Measurements from ENCODE around the gene KLHL36.
A peak's percentile ranks its signal among the peaks of the same experiment; 100 is the strongest.
"Not testable (repeated sequence)": the region's sequence is repeated elsewhere in the genome, so short reads cannot be mapped to it uniquely, and the experiment has no call there.

Gene KLHL36

DNA sequence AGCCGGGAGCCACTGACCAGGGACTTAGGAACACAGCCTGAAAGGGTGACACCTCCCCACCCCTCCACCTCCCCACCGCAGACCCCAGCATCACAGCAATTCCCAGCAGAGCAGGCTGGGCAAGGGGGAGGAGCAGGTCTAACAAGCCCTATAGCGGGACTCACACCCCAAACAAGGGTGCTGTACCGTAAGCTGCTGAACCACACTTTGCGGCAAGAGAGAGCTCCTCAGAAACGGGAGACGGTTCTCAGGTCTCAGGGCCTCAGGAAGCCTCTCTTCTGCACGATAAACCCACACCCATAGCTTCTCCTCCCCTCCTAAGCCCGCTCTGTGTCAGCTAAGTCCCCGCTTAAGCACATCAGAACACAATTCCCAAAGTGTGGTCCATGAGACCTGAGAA is 18.7 kb upstream of the KLHL36 start:
- no peak overlapping the region for H3K4me3 ChIP-seq (ENCODE audit: insufficient read length, low read depth)
- no peaks in the 10 kb centered on the region for H3K36me3 ChIP-seq (ENCODE audit: insufficient read depth, insufficient read length, low read length)
- no peak for DNase-seq (ENCODE audit: low read depth, low spot score)
- TF ChIP-seq ZNF274 (IDR thresholded peaks at IDR 0.05; ENCODE audit: low read depth, low read length) (no peak), SUZ12 (IDR thresholded peaks at IDR 0.05; ENCODE audit: extremely low read depth, insufficient read depth, insufficient read length) (no peak), YY1 (IDR thresholded peaks at IDR 0.05; ENCODE audit: insufficient read depth, insufficient read length) (no peak)
- H3K4me1 ChIP-seq (ENCODE audit: insufficient read depth, insufficient read length): no peaks in the 10 kb centered on the region
- no peaks in the 10 kb centered on the region for H3K27me3 ChIP-seq (ENCODE audit: insufficient read depth, insufficient read length)
- no peaks in the 10 kb centered on the region for H3K9me3 ChIP-seq (ENCODE audit: insufficient read depth, low read length)
- H3K9ac ChIP-seq (ENCODE audit: insufficient read length, low read depth): peak overlapping the region; percentile 8

DNA sequence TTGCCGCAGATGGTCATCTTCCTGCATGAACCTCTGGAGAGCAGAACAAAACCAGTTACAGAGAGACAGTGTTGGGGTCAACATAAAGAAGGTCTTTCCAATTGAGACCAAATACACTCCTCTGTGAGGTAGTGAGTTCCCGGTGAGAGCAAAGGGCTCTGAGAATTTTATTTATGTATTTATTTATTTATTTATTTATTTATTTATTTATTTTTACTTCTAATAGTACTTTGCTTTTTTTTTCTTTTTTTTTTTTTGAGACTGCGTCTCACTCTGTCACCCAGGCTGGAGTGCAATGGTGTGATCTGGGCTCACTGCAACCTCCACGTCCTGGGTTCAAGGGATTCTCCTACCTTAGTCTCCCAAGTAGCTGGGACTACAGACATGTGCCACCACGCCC is 18.3 kb upstream of the KLHL36 start:
- DNase-seq (ENCODE audit: low read depth, low spot score): no peak
- Histone ChIP-seq H3K4me3 (ENCODE audit: insufficient read length, low read depth) (no peak overlapping the region), H3K36me3 (ENCODE audit: insufficient read depth, insufficient read length, low read length) (no peaks in the 10 kb centered on the region), H3K9me3 (ENCODE audit: insufficient read depth, low read length) (no peaks in the 10 kb centered on the region), H3K27me3 (ENCODE audit: insufficient read depth, insufficient read length) (no peaks in the 10 kb centered on the region), H3K4me1 (ENCODE audit: insufficient read depth, insufficient read length) (no peaks in the 10 kb centered on the region), H3K9ac (ENCODE audit: insufficient read length, low read depth) (no peak overlapping the region)
- TF ChIP-seq YY1 (IDR thresholded peaks at IDR 0.05; ENCODE audit: insufficient read depth, insufficient read length) (no peak), SUZ12 (IDR thresholded peaks at IDR 0.05; ENCODE audit: extremely low read depth, insufficient read depth, insufficient read length) (no peak), ZNF274 (IDR thresholded peaks at IDR 0.05; ENCODE audit: low read depth, low read length) (no peak)

DNA sequence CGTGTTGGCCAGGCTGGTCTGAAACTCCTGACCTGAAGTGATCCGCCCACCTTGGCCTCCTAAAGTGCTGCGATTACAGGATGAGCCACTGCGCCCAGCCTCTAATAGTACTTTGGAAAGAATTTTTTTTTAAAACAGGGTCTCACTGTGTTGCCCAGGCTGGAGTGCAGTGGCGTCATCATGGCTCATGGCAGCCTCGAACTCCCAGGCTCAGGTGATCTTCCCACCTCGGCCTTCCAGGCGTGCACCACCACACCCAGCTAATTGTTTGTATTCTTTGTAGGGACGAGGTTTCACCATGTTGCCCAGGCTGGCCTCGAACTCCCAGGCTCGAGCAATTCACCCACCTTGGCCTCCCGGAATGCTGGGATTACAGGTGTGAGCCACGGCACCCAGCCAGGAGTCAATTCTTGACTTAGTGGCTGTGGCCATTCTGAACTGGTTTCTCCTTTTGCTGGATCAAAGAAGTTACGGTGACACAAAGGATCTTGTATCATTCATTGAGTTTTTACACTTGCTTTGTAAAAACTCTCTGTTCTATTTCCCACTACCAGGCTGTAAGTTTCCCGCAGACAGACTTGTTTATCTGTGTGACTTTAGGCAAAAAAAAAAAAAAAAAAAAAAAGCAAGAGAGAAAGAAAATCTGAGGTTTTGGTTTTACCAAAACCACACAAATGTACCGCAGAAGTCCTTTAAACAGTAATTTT is 17.7 kb upstream of the KLHL36 start:
- no peak for DNase-seq (ENCODE audit: low read depth, low spot score)
- no peak for TF ChIP-seq ZNF274 (IDR thresholded peaks at IDR 0.05; ENCODE audit: low read depth, low read length)
- no peak for TF ChIP-seq SUZ12 (IDR thresholded peaks at IDR 0.05; ENCODE audit: extremely low read depth, insufficient read depth, insufficient read length)
- TF ChIP-seq YY1 (IDR thresholded peaks at IDR 0.05; ENCODE audit: insufficient read depth, insufficient read length): no peak

DNA sequence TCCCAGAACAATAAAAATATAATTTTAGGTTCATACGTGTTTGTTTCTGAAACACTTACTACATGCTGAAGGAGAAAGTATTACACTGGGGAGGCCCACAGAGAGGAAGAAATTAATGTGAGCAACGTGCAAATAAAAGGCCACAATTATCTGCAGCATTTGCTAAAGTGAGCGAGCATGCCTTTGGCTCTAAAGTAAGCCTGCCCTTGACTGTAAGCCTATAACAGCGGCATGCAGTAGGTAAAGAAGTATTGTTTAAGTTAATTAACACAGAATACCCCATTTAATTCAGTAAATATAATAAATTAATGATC is 17.2 kb upstream of the KLHL36 start:
- Histone ChIP-seq H3K36me3 (ENCODE audit: insufficient read depth, insufficient read length, low read length) (no peaks in the 10 kb centered on the region), H3K9me3 (ENCODE audit: insufficient read depth, low read length) (no peaks in the 10 kb centered on the region), H3K9ac (ENCODE audit: insufficient read length, low read depth) (no peak overlapping the region), H3K4me3 (ENCODE audit: insufficient read length, low read depth) (no peak overlapping the region), H3K27me3 (ENCODE audit: insufficient read depth, insufficient read length) (no peaks in the 10 kb centered on the region), H3K4me1 (ENCODE audit: insufficient read depth, insufficient read length) (no peaks in the 10 kb centered on the region)
- DNase-seq (ENCODE audit: low read depth, low spot score): no peak
- TF ChIP-seq SUZ12 (IDR thresholded peaks at IDR 0.05; ENCODE audit: extremely low read depth, insufficient read depth, insufficient read length): no peak
- TF ChIP-seq YY1 (IDR thresholded peaks at IDR 0.05; ENCODE audit: insufficient read depth, insufficient read length): no peak
- no peak for TF ChIP-seq ZNF274 (IDR thresholded peaks at IDR 0.05; ENCODE audit: low read depth, low read length)

More for the DNA sequence above, 17.7 kb upstream of the KLHL36 start:
- H3K36me3 ChIP-seq (ENCODE audit: insufficient read depth, insufficient read length, low read length): no peaks in the 10 kb centered on the region
- H3K4me1 ChIP-seq (ENCODE audit: insufficient read depth, insufficient read length): no peaks in the 10 kb centered on the region
- H3K4me3 ChIP-seq (ENCODE audit: insufficient read length, low read depth): no peak overlapping the region
- no peak overlapping the region for H3K9ac ChIP-seq (ENCODE audit: insufficient read length, low read depth)
- no peaks in the 10 kb centered on the region for H3K9me3 ChIP-seq (ENCODE audit: insufficient read depth, low read length)
- no peaks in the 10 kb centered on the region for H3K27me3 ChIP-seq (ENCODE audit: insufficient read depth, insufficient read length)

DNA sequence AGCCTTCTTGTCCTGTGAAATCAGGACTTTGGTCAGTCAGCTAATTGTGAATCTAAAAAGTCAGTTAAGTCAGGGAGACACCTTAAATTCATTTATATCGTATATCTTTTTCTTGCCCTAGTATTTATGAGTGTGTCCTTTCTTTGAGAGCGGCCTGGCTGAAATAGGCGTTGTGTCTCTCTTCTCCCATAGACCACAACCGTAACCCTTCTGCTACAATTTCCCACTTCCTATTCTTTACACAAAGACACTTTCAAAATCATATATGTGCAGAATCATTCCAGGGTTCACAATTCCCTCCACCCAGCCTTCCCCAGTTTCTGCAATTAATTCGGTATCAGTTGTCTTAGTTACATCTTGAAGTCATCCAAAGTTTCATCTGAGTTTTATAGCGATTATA is 16.4 kb upstream of the KLHL36 start:
- Histone ChIP-seq H3K36me3 (ENCODE audit: insufficient read depth, insufficient read length, low read length) (no peaks in the 10 kb centered on the region), H3K4me3 (ENCODE audit: insufficient read length, low read depth) (no peak overlapping the region), H3K9me3 (ENCODE audit: insufficient read depth, low read length) (no peaks in the 10 kb centered on the region), H3K27me3 (ENCODE audit: insufficient read depth, insufficient read length) (no peaks in the 10 kb centered on the region), H3K4me1 (ENCODE audit: insufficient read depth, insufficient read length) (no peaks in the 10 kb centered on the region), H3K9ac (ENCODE audit: insufficient read length, low read depth) (no peak overlapping the region)
- TF ChIP-seq YY1 (IDR thresholded peaks at IDR 0.05; ENCODE audit: insufficient read depth, insufficient read length) (no peak), ZNF274 (IDR thresholded peaks at IDR 0.05; ENCODE audit: low read depth, low read length) (no peak), SUZ12 (IDR thresholded peaks at IDR 0.05; ENCODE audit: extremely low read depth, insufficient read depth, insufficient read length) (no peak)
- DNase-seq (ENCODE audit: low read depth, low spot score): no peak

DNA sequence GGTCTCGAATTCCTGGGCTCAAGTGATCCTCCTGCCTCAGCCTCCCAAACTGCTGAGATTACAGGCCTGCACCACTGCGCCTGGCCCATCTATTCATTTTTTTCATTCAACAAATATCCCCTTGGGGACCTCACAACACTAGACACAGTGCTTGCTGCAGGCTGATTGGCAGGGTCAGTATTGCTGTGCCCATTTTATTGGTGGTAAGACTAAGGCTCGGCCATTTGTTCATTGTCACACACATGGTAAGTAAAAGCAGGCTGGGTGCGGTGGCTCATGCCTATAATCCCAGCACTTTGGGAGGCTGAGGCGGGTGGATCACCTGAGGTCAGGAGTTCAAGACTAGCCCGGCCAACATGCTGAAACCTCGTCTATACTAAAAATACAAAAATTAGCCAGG is 15.4 kb upstream of the KLHL36 start:
- not testable (repeated sequence) for H3K9me3 ChIP-seq (ENCODE audit: insufficient read depth, low read length); H3K27me3 ChIP-seq (ENCODE audit: insufficient read depth, insufficient read length); H3K4me3 ChIP-seq (ENCODE audit: insufficient read length, low read depth); H3K9ac ChIP-seq (ENCODE audit: insufficient read length, low read depth); H3K36me3 ChIP-seq (ENCODE audit: insufficient read depth, insufficient read length, low read length); DNase-seq (ENCODE audit: low read depth, low spot score); H3K4me1 ChIP-seq (ENCODE audit: insufficient read depth, insufficient read length)

DNA sequence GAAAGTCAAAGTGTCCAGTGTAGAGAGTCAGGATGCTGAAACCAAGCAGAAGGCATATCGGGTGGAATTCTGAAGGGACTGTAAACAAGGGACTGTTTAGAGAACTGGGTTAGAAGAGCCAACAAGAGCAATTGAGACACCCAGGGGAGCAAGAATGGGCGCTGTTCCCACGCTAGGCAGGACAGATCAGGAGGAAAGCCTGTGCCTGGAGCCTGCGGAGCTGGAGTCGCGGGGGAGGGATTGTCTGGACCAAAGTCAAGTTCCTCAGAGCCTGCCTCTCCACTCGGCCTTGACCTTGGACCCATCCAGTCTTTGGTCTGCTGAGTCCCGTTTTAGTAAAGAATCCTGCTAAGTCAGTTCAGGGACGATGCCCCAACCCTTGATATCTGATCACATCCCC is 14.7 kb upstream of the KLHL36 start:
- DNase-seq (ENCODE audit: low read depth, low spot score): no peak
- Histone ChIP-seq H3K9me3 (ENCODE audit: insufficient read depth, low read length) (no peaks in the 10 kb centered on the region), H3K27me3 (ENCODE audit: insufficient read depth, insufficient read length) (no peaks in the 10 kb centered on the region), H3K9ac (ENCODE audit: insufficient read length, low read depth) (no peak overlapping the region), H3K4me3 (ENCODE audit: insufficient read length, low read depth) (no peak overlapping the region), H3K36me3 (ENCODE audit: insufficient read depth, insufficient read length, low read length) (no peaks in the 10 kb centered on the region), H3K4me1 (ENCODE audit: insufficient read depth, insufficient read length) (no peaks in the 10 kb centered on the region)
- TF ChIP-seq SUZ12 (IDR thresholded peaks at IDR 0.05; ENCODE audit: extremely low read depth, insufficient read depth, insufficient read length): no peak
- no peak for TF ChIP-seq YY1 (IDR thresholded peaks at IDR 0.05; ENCODE audit: insufficient read depth, insufficient read length)
- TF ChIP-seq ZNF274 (IDR thresholded peaks at IDR 0.05; ENCODE audit: low read depth, low read length): no peak

DNA sequence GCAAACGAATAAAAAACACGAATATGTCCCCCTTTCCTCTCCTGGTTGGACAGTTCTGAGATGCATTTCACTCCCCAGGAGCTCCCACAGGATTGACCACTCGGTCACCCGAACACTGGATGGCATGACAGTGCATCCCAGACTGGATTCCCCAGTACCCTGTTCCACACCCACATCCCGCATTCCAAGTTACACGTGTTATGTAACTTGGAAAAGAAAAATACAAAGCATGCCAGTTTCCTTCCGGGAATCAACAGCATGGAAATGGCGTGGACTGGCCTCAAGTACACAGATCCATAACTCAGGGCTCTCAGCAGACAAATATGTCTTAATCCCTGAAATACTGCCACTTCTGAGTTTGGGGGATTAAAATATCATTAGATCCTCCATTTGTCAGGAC is 12.6 kb upstream of the KLHL36 start:
- TF ChIP-seq SUZ12 (IDR thresholded peaks at IDR 0.05; ENCODE audit: extremely low read depth, insufficient read depth, insufficient read length) (no peak), ZNF274 (IDR thresholded peaks at IDR 0.05; ENCODE audit: low read depth, low read length) (no peak), YY1 (IDR thresholded peaks at IDR 0.05; ENCODE audit: insufficient read depth, insufficient read length) (no peak)
- Histone ChIP-seq H3K9me3 (ENCODE audit: insufficient read depth, low read length) (no peaks in the 10 kb centered on the region), H3K4me1 (ENCODE audit: insufficient read depth, insufficient read length) (no peaks in the 10 kb centered on the region), H3K4me3 (ENCODE audit: insufficient read length, low read depth) (no peak overlapping the region), H3K36me3 (ENCODE audit: insufficient read depth, insufficient read length, low read length) (no peaks in the 10 kb centered on the region), H3K9ac (ENCODE audit: insufficient read length, low read depth) (no peak overlapping the region), H3K27me3 (ENCODE audit: insufficient read depth, insufficient read length) (no peaks in the 10 kb centered on the region)
- DNase-seq (ENCODE audit: low read depth, low spot score): no peak
